Measurements from ENCODE around the gene DGAT2.

Gene DGAT2

DNA sequence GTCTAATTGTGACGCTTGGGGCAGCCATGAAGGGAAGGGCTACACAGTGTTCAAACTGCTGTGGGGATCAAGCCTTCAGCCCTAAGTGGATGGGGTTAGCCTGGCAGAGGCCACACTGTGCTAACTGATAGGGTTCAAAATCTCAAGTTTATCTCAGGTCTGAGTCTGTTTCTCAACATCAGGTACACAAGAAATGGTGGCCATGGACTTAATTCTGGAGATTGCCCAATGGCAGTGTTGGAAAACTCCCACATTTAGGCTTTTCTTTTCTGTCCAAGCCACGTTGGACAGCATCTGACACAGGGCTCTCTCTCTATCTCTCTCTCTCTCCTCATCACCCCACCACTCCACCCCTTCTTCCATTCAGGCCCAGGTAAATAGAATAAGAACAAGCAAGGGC lies 10.9 kb upstream of the DGAT2 start:
- DNase-seq, result no peak

DNA sequence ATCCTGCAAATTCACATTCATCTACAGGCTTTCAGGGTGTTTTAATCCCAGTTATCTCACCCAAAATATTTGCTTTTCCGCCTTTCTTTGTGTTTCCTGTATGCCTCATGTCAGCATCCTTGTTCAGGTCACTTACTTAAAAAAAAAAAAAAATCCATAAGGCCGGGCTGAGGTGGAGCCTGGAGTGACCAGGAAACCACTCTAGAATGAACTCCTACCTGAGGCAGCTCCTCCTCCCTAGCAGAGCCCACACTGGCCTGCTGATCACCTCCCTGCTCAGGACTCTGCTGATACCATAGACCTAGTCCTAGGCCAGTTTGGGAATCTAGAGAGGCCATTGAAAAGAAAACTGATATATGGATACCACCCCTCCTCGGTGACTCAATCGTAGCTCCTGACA lies 8.7 kb upstream of the DGAT2 start:
- DNase-seq, result no peak

DNA sequence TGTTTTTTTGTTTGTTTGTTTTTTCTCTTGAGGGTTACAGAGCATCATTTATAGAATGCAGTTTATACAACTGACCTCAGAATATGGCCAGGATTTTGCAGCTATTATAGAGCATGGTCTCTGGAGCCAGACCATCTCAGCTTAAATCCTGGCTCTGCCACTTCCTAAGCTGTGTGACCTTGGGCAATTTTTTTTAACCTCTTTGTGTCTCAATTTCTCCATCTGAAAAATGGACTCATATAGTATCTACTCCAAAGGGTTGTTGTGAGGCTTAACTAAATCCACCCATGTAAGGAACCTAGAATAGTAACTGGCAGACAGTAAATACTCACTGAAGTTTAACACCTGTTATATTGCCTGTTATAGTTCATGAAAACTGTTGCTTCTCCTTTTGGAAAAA lies 8.3 kb upstream of the DGAT2 start:
- DNase-seq, result no peak

DNA sequence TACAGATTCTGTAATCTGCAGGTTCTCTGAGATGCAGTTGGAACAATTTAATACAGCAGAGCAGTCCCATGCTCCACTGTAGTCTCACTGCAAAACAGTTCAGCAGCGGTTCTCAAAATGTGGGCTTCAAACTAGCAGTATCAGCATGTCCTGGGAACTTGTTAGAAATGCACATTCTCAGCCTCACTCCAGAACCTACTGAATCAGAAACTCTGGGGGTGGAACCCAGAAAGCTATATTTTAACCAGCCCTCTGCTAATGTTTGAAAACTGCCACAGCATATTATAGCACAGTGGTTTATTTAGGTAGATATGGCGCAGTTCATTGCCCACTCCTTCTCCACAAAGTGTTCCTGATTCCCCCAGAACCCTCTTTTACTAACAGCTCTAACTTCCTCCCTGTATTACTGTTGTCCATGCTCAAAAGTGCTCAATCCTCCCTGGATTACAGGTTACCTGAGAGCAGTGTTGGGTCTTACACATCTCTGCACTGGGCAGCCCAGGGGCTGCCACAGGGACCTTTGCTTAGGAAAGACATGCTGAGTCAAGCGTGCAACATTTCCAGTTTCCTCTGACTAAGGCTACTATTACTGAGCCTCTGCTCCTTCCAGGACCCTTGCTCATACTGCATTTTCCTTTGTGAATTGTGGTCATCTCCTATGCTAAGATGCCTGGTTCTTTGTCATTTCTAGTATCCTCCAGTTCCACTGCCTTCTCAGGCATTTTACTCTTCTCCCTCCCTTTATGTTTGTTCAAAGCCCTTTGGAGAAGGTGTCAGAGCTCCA lies 7.7 kb upstream of the DGAT2 start:
- no peak for DNase-seq

DNA sequence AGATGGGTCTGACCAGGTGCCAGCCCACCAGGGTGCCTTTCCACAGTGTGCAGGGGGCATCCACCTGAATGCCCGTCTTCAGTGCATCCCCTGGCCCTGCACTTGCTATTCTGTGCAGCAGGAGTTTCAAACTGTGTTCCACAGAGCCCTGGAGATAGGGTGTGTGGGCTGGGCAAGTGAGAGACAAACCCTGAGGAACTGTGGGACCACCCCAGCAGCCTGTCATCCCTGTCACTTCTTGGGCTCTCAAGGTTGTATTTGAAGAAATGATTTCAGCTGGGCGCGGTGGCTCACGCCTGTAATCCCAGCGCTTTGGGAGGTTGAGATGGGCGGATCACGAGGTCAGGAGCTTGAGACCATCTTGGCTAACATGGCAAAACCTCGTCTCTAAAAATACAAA lies 6.4 kb upstream of the DGAT2 start:
- no peak for DNase-seq

DNA sequence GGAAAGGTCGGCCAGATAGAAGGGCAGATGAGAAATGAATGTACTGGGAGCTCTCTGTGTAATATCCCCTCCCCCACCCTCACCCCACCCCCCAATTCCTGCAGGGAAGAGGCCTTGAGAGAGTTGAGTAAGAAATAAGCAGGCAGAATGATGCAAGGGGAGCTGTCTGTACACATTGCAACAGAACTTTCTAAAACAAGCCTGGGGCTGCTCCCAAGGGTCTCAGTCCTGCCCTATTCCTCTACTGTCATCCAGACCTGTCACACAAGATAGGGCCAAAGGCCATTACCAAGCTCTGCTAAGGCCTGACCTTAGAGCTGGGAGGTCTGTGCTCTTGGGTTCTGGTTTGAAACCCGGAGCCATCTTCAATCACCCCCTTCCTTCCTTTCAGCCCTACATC lies 5.7 kb upstream of the DGAT2 start:
- DNase-seq, result no peak

DNA sequence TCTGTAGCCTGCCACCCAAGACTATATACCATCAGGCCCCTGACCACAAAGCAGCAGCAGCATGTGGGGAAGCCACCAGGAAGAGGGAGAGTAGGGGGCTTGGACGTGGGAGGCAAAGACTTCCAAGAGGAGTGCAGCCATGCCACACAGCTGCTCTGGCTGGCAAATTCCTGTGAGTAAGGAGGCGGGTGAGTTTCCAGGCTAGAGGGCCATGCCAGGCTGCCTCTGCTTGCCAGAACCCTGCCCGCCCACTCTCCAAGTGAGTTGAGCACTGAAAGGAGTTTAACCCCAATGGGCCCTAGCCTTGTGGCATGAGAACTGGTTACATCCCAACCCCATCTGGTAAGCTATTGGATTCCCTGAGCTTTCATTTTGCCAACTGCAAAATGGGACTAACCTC lies 4.7 kb upstream of the DGAT2 start:
- no peak for DNase-seq

DNA sequence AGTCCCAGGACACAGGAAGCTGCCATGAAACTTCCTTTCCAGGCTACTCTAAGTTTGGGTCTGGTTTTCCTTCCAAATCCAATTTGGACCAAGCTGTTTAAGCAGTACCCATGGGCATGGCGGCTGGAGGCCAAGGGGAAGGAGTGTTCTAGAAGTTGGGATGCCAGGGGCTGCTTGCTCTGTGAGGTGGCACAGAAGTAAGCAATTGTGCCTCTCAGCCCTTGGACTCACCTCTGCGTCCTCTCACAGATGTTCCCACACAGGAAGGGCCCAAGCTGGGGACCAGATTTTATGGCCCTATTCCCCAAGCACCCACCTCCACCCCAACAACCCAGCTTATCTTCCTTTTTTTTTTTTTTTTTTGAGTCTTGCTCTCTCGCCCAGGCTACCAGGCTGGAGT lies 3.5 kb upstream of the DGAT2 start:
- DNase-seq, result no peak

DNA sequence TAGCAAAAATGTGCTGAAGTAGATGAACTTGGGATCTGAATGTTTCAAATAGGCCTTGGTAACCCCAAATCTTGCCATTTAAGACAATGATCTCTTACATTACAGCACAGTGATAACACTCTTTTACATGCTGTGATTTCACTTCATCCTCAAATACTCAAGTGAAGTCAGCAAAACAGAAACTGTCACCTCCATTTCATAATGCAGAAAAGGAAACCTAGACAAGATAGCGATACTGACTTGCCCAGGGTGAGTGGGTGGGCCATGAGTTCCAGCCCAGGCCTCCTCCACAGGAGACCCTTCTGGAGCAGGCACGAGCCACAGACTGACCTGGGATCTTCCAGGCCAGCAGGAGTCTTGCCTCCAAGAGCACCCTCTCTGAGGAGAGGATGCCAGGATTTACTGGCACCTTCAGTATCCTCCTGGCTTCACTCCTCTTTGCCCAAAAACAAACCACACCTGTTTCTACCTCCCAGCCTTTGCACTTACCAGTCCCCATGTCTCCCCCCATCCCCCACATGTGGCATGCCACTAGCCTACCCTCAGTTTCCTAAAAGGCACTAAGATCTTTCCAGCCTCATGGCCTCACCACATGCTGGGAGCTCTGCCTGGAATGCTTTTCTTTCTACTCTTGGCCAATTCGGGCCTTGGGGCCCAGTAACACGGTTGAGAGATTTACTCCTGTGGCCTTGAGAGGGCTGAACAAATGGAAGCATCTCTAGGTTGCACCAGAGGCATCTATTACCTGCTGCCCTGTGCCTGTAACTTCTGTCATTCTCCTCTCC lies 1.9 kb upstream of the DGAT2 start:
- no peak for DNase-seq

DNA sequence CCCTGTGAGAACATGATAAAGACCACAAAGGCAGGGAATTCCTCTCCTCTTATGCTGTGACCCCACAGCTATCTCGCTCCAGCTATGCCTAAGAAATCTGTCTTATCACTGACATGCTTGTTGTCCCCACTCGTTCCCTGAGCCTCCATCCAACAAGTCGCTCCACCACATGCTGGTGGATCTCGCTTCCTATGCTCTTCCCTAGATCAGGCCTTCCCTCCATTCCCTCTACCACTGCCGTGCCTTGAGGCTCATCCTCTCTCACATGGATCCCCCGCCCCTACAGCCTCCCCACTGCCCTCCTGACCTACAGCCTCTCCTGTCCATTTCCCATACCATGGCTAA lies 1.4 kb upstream of the DGAT2 start:
- DNase-seq, result no peak

DNA sequence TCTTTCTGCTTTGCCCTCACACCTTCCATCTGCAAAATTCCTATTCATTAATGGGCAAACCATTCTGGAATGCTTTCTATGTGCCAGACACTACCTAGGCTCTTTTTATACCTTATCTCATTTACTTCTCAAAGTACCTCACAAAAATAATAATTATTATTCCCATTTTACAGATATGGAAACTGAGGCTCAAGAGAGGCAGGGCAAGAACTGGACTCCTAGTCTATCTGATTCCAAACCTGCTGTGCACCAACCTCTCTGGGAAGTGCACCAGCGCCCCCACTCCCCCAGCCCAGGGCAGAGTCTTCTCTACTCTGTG lies 826 bp upstream of the DGAT2 start:
- DNase-seq, result no peak

DNA sequence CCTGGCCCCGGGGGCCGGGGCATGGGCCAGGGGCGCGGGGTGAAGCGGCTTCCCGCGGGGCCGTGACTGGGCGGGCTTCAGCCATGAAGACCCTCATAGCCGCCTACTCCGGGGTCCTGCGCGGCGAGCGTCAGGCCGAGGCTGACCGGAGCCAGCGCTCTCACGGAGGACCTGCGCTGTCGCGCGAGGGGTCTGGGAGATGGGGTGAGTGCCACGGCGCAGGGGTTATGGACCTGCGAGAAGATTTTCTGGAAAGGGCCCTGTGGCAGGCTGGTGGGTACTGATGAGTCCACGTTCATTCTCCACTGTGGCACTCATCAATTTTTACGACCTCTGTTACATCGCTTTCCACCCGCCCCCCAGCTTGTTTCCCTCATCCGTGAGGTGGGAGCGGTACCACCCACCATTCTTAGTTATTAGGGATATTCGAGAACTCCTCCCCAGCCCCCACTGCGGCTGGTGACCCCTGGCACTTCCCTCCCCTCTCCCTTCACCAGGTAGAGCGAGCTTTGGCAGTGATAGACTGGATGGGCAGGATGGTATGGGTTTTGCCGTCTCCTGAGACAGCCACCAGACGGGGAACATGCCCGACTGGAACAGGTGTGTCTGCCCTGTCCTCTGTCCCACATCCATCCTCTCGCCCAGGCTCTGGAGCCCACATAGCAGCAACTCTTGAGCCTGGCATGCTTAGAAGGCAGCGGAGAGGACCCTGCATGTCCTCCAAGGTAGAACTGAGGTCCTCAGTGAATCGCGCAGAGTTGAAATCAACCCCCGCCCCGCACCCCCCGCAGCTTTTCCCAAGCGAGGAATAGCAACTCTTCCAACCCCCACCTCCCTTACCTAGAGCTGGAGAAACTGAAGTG lies 562 bp downstream of the DGAT2 start:
- no peak for DNase-seq

DNA sequence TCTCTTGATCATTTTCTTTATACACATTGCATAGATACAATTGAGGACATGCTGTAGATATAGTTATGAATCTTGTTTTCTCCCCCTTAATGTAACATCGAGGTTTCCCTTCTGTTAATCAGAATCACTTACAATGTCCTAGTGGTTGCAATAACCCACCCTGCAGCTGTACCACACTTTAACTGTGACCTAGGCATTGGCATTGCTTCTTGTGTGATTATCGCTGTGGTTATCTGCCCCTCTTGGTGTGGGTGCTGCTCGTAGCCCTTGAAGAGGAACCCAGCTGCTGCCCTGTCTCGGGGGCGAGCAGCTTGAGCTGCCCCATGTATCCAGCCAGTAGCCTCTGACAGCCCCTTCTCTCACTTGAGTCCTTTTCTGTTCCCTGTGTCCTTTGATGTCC lies 1.5 kb downstream of the DGAT2 start:
- DNase-seq, result no peak

DNA sequence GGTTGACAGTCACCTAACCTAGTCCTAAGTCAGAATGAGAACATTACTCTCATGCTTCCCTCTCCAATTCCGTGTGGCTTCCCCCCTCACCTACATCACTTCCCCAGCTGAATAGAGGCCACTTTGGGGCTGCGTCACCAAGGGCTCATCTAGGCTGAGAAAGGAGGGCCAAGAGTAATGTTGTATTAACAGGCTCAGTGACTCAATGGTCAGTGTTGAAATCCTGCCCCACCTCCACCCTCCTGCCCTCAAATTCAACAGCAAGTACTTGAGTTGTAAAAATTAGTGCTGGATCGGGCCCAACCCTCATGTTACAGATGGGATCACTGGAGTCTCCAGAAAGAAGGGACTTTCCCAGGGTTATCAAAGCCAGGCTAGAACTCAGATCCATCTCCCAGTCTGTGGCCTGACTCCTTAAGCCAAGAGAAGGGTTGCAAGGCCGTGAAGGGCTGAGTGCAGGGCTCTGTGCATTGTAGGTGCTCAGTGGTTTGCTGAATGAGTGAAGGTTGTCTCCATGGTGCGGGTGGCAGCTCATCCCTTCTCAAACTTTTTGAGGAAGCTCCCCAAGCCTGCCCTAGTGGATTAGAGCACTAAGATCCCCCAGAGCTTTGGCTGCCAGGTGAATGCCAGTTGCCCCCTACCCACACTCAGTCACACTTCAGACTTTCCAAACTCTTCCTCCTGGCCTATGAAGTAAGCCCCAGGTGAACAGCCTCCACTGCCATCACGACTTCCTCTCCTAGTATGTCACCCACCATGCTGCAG lies 3.2 kb downstream of the DGAT2 start:
- DNase-seq, result peak; percentile 58

DNA sequence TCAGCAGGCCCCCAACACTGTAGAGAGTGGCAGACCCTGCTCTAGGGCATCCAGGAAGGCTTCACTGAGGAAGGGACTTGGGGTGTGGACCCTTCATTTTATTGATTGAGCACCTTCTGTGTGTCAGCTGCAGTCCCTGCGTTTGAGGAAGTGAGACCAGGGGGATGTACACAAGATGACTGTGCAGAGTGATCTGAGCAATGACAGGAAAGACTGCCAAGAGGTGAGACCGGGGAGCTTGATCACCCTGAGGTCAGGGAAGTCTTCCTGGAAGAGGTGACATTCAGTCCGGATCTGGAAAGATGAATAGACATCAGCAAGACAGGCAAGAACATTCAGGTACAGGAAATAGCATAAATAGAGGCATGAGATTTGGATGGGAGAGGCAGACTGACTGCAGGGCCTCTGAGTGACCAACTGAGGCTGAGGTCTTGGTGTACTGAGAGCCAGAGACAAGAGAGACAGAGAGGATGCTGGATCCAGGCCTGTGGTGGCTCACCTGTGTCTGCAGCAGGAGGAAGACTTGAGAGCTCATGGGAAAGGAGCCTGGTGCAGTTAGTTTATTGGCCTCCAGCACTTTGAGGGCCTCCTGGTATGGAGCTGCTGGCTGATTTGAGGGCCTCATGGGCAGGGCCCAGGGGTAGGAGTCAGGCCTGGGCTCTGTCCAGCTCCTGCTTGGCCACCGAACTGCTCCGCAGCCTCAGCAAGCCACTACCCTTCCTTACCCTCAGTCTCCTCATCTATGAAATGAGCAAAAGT lies 5.2 kb downstream of the DGAT2 start:
- no peak for DNase-seq

DNA sequence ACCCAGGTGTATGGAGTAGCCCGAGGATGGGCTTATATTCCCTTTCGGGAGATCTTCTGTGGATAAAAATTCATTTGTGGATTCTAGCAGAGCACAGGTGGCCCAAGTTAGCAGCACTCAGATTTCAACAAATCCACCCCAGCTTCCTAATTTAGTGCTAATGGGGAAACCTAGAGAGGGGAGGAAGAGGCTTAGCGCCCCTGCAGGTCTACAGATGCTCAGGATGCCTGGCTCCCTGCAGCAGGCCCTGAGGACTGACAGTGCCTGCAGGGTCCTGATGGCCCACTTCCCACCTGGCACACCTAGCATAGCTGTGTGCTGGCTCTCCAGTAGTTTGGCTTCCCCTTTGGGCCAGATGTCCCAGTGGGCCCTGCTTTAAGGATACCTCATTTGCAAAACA lies 6.5 kb downstream of the DGAT2 start:
- DNase-seq, result no peak

DNA sequence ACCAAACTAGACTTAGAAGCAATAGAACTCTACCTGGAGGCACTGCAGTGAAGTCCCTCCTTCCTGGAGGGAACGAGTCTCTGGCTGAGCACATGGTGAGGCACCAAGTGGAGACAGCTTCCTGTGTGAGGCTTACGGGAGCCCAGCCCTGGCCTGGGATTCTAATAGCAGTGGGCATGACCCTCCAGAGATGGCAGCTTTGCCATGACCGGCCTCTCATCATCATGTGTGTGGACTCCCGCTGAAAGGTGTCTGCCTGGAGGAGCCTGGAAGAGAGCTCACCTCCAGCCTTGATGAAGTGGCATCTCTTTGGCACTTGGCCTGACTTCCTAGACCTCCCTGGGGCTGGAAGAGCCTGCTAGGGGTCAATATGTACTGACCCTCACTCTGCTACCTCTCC lies 8.0 kb downstream of the DGAT2 start:
- DNase-seq, result no peak

DNA sequence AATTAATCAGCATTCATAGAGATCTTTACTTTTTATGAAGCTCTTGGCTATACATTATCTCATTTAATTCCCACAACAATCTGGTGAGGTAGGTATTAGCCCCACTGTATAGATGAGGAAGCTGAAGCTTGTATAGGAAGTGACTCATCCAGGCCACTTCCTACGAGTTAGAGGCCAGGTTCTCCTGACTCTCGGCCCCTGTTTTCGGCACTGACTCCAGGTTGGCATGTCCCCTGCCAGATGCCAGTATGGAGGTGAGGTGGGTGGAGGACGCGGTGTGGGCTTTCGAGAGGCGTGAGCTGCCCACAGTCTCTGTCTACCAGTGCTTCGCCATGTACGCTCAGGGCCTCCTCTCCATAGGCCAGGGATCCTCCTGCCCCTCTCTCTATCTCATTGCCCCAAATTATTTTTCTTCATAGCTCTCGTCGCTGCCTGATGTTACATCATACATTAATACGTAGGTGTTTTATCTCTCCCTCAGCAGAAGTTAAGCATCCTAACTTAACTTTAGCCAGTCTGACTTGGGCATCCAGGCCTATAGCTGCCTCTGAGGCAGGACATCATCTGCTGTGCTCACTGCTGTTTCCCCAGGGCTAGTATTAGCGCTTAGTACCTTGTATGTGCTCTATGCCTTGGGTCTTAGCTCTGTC lies 9.0 kb downstream of the DGAT2 start:
- no peak for DNase-seq

DNA sequence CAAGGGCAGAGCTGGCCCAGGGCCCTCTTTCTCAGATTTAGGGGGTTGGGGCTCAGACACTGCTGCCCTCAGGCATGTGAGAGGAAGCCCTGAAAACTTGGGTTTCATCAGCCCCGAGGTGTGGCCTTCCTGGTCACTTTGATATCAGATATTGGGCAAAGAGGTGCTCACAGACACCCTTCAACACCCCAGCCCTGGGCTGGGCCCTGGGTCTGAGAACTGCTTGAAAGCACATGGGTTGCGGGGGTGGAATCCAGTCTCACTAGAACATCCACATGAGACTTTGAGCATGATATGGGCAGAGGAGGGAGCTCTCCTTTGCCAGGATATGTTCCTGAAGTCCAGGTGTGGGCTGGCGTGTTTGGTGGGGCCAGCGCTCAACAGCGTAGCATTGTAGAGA lies 10.4 kb downstream of the DGAT2 start:
- DNase-seq, result no peak

DNA sequence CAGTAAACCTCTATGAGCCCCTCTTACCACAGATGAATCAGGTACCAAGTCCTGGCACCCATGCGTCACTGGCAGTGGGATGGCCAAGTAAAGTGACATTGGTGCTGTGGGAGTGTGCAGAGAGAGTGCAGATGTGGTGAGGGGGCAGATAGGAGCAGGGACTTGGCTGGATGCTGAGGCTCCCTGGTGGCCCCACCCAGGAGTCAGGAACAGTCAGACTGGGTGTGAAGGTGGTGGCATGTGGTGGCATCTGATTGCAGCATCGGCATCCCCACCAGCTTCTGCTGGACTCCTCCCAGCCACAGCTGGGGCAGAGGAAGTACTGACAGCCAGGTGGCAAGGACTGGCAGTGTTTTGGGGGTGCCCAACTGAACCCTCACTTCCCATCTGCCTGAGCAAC lies 11.4 kb downstream of the DGAT2 start:
- DNase-seq, result no peak

DNA sequence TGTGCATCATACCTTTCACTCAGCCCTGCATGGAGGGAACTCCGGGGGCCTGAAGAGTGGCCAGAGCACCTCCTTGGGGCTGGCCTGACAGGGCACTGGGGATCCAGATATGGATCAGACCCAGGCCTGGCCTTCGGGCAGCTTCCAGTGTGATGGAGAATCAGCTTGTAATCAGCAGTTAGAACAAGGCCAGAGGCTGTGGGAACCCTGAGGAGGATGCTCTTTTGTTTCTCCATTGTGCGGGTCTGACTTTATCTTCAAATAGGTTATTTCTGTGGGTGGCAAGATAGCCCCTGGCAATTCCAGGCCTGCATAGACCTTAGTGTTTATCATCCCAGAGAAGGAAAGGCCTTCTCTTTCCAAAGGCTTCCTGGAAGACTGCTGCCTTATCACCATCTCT lies 12.3 kb downstream of the DGAT2 start:
- DNase-seq, result no peak

DNA sequence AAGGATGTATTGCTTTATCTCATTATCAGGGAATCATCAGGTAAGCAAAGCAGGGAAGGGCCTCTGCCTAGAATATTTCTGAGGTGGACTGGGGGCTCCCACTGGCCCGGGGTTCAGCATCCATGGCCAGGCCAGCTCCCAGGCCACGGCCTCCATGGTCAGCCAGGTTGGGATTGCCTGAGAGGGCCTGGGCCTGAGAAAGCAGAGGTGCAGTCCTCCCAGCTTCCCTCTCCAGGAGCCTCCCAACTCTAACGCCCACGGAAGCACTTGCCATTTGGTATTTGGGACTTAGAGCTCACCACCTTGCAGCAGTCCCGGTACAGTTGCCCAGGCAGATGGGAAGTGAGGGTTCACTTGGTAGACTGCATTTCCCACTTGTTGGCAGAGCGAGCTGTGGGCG lies 12.7 kb downstream of the DGAT2 start:
- DNase-seq, result no peak

All from T1000 (cell line).